Measurements from ENCODE around the gene MRPL37. TPM values are rescaled to one million over a fixed set of nuclear protein-coding genes. Genes with fewer than 3 reads are reported as not detected.
"Not testable (repeated sequence)": the region's sequence is repeated elsewhere in the genome, so short reads cannot be mapped to it uniquely, and the experiment has no call there.

MRPL37 gene
- total RNA-seq, 4 donors from 2014 or later, result 55.7 to 76.4 (median 68.3) TPM

GRCh38 chr1:54199151-54199764 is 709 bp upstream of the MRPL37 start:
- WGBS, 2 donors, result 15% methylated on average over 17 of the region's 17 CpGs
- intact Hi-C loops (cut with DNase I; ENCODE audit: low total_unique reads), result no loop called here
- DNase-seq (ENCODE audit: low spot score in 2 of 2), result peak in 1 of 2 donors; percentile 86
- peak overlapping the region; percentile 77 for H3K4me3 ChIP-seq (ENCODE audit: low read depth, poor library complexity, severe bottlenecking)
- no peak for TF ChIP-seq CTCF (IDR thresholded peaks at IDR 0.05)
- TF ChIP-seq POLR2A (IDR thresholded peaks at IDR 0.05), result no peak

GRCh38 chr1:54200519-54200997 is 591 bp downstream of the MRPL37 start:
- intact Hi-C loops (cut with DNase I; ENCODE audit: low total_unique reads), result no loop called here
- H3K4me3 ChIP-seq (ENCODE audit: low read depth, poor library complexity, severe bottlenecking), result peak overlapping the region; percentile 77
- DNase-seq (ENCODE audit: low spot score in 2 of 2), result no peak
- TF ChIP-seq POLR2A (IDR thresholded peaks at IDR 0.05) (no peak), CTCF (IDR thresholded peaks at IDR 0.05) (no peak)
- 0 to 3% methylated on average over 8 to 15 of the region's 15 CpGs for WGBS, 2 donors

GRCh38 chr1:54204199-54204598 is 4.2 kb downstream of the MRPL37 start:
- intact Hi-C loops (cut with DNase I; ENCODE audit: low total_unique reads), result no loop called here
- WGBS, 2 donors, result 77% methylated on average over 7 of the region's 7 CpGs
- H3K4me3 ChIP-seq (ENCODE audit: low read depth, poor library complexity, severe bottlenecking), result no peak overlapping the region
- DNase-seq (ENCODE audit: low spot score in 2 of 2), result no peak
- TF ChIP-seq POLR2A (IDR thresholded peaks at IDR 0.05) (no peak), CTCF (IDR thresholded peaks at IDR 0.05) (no peak)

GRCh38 chr1:54207287-54207686 is 7.3 kb downstream of the MRPL37 start:
- WGBS, 2 donors, result 0 to 76% methylated on average over 1 of the region's 1 CpG
- no peak overlapping the region for H3K4me3 ChIP-seq (ENCODE audit: low read depth, poor library complexity, severe bottlenecking)
- no peak for DNase-seq (ENCODE audit: low spot score in 2 of 2)
- TF ChIP-seq POLR2A (IDR thresholded peaks at IDR 0.05) (no peak), CTCF (IDR thresholded peaks at IDR 0.05) (no peak)
- intact Hi-C loops (cut with DNase I; ENCODE audit: low total_unique reads), result no loop called here

- WGBS, 2 donors, result 67 to 70% methylated on average over 4 of the region's 4 CpGs
- DNase-seq (ENCODE audit: low spot score in 2 of 2); intact Hi-C loops (cut with DNase I; ENCODE audit: low total_unique reads): not testable (repeated sequence)
Measured at GRCh38 chr1:54207896-54208295, 7.9 kb downstream of the MRPL37 start.

GRCh38 chr1:54212872-54213271 is 12.9 kb downstream of the MRPL37 start:
- no peak for DNase-seq (ENCODE audit: low spot score in 2 of 2)
- 70 to 71% methylated on average over 1 of the region's 1 CpG for WGBS, 2 donors
- no peak for TF ChIP-seq CTCF (IDR thresholded peaks at IDR 0.05)
- TF ChIP-seq POLR2A (IDR thresholded peaks at IDR 0.05), result no peak
- no peak overlapping the region for H3K4me3 ChIP-seq (ENCODE audit: low read depth, poor library complexity, severe bottlenecking)
- intact Hi-C loops (cut with DNase I; ENCODE audit: low total_unique reads), result no loop called here

More at GRCh38 chr1:54207896-54208295, 7.9 kb downstream of the MRPL37 start:
- not testable (repeated sequence) for H3K4me3 ChIP-seq (ENCODE audit: low read depth, poor library complexity, severe bottlenecking)
